ENCODE measurements around the gene HMGB4. TPM values are rescaled to one million over a fixed set of nuclear protein-coding genes. Genes with fewer than 3 reads are reported as not detected.

The HMGB4 gene
- total and polyA plus RNA-seq, 9 of the 15 experiments (the other 6 are each of a cell fraction or from before 2014, with no cell fraction given): not detected

- no peaks in the 10 kb centered on the region; the same call in 1 of the 2 replicates for H3K9me3 ChIP-seq (replicated peaks; ENCODE audit: control insufficient read depth, insufficient read depth, low read depth, low read length)
- H3K9me1 ChIP-seq (ENCODE audit: control insufficient read depth, insufficient read depth, low read length): no peaks in the 10 kb centered on the region
- no peaks in the 10 kb centered on the region for H3K79me2 ChIP-seq (ENCODE audit: control insufficient read depth, insufficient read depth, low read length)
- H3K27me3 ChIP-seq (ENCODE audit: control insufficient read depth in 2 of 2, insufficient read depth in 2 of 2, low read length in 2 of 2): peaks cover 0 to 4% of the 10 kb centered on the region in 2 experiments; a peak in 2 of 5 replicates
- no peaks in the 10 kb centered on the region for H3K36me3 ChIP-seq (ENCODE audit: control insufficient read depth, insufficient read depth, low read length)
- TF ChIP-seq ZNF316 (IDR thresholded peaks at IDR 0.05): no peak
- no peak for TF ChIP-seq HMG20A (CRISPR knock-in tag; conservative IDR thresholded peaks at IDR 0.05)
- no peak for TF ChIP-seq TRIM24 (IDR thresholded peaks at IDR 0.05)
- TF ChIP-seq PRDM10 (IDR thresholded peaks at IDR 0.05; ENCODE audit: partially characterized antibody): no peak
- TF ChIP-seq FOXJ2 (tag; IDR thresholded peaks at IDR 0.05): no peak
- no peak for TF ChIP-seq RB1 (IDR thresholded peaks at IDR 0.05; ENCODE audit: low read depth)
- POLR2A ChIA-PET: no interaction called here
- intact Hi-C loops (cut with micrococcal nuclease): no loop called here
- FAIRE-seq (no peak), ATAC-seq (no peak), DNase-seq (ENCODE audit: extremely low read depth in 1 of 4, low spot score in 3 of 4) (no peak)
- in situ Hi-C loops (cut with MboI): no loop called here
- H3K4me3 ChIP-seq: no peak overlapping the region
- no peaks in the 10 kb centered on the region for H3K4me1 ChIP-seq (replicated peaks in 1 of 2; ENCODE audit: control insufficient read depth in 2 of 2, insufficient read depth in 2 of 2, low read length in 2 of 2)
- no TSS peak for BruUV-seq (replicated peaks)
- H4K20me1 ChIP-seq (replicated peaks; ENCODE audit: control insufficient read depth, insufficient read depth, low read length): no peaks in the 10 kb centered on the region; the same call in 1 of the 2 replicates
- H2AFZ ChIP-seq (ENCODE audit: low read depth, low read length): no peak overlapping the region
- CTCF ChIA-PET (ENCODE audit: low intra/inter-chr PET ratio): no interaction called here
- H3K27ac ChIP-seq (ENCODE audit: extremely low read depth, low read depth, low read length): no peak overlapping the region
- H3K4me2 ChIP-seq (ENCODE audit: insufficient read depth, low read length): no peak overlapping the region
- no peak overlapping the region for H3K9ac ChIP-seq (ENCODE audit: insufficient read depth in 1 of 2, low read depth in 2 of 2, low read length in 2 of 2)
Measured at GRCh38 chr1:33826311-33826710, 37.6 kb upstream of the HMGB4 start.

Measured in K562 (cell line).